KOPT-K1 (cell line): ENCODE measurements around the gene CASR.

ENCODE experiments used
- H3K27ac ChIP-seq: fragments of 200-600 bp; sonication (generic); 2 replicates; pipeline ENCODE4 v1.5.1; 2016; ENCODE audit warnings: antibody characterized with exemption, mild to moderate bottlenecking, low read depth, low read length; ENCODE audit not compliant: poor library complexity, severe bottlenecking
- H3K36me3 ChIP-seq: fragments of 200-600 bp; sonication (generic); 2 replicates; pipeline ENCODE4 v1.5.1; 2017; ENCODE audit warnings: antibody characterized with exemption, mild to moderate bottlenecking, low read length, moderate library complexity; ENCODE audit not compliant: insufficient read depth
- H3K9me3 ChIP-seq: fragments of 200-600 bp; sonication (generic); 2 replicates; pipeline ENCODE4 v1.5.1; 2017; ENCODE audit warnings: antibody characterized with exemption, low read length, mild to moderate bottlenecking; ENCODE audit not compliant: insufficient read depth, poor library complexity, severe bottlenecking

CASR gene

DNA sequence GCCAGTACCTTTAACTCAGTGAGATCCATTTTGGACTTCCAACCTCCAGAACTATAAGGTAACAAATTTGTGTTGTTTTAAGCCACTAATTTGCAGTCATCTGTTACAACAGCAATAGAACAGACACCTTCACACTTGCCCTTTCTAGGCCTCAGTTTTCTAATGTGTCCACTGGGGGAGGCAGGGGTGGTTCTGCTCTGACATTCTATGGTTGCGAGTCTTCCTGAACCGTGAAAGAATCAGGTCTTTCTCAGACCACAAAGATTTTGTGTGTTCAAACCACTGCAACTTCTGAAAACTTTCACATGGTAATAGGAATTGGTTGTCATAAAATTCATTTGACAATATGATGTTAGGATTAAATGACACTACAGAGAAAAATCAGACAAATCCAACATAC is 114.8 kb downstream of the CASR start:
- no peaks in the 10 kb centered on the region for H3K36me3 ChIP-seq
- H3K27ac ChIP-seq, result no peak overlapping the region
- H3K9me3 ChIP-seq, result no peaks in the 10 kb centered on the region

GRCh38 chr3:122299215-122299614 is 115.7 kb downstream of the CASR start:
- Histone ChIP-seq H3K9me3 (no peaks in the 10 kb centered on the region), H3K36me3 (no peaks in the 10 kb centered on the region), H3K27ac (no peak overlapping the region)

DNA sequence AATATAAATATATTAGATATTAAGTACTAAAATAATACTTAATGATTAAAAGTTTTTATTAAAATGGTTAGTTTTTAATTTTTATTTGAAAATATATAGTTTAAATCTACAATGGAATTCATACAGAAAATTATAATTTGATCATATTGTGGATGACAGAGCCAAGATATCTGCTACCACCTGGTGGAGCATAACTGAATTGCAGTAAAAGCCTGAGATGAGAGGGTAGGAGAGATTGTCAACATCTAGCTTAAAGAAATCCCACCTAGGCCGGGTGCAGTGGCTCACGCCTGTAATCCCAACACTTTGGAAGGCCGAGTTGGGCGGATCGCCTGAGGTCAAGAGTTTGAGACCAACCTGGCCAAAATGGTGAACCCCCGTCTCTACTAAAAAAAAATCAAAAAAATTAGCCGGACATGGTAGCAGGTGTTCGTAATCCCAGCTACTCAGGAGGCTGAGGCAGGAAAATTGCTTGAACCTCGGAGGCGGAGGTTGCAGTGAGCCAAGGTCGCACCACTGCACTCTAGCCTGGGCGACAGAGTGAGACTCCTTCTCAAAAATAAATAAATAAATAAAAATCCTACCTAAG is 116.5 kb downstream of the CASR start:
- Histone ChIP-seq H3K27ac (no peak overlapping the region), H3K9me3 (no peaks in the 10 kb centered on the region), H3K36me3 (no peaks in the 10 kb centered on the region)

DNA sequence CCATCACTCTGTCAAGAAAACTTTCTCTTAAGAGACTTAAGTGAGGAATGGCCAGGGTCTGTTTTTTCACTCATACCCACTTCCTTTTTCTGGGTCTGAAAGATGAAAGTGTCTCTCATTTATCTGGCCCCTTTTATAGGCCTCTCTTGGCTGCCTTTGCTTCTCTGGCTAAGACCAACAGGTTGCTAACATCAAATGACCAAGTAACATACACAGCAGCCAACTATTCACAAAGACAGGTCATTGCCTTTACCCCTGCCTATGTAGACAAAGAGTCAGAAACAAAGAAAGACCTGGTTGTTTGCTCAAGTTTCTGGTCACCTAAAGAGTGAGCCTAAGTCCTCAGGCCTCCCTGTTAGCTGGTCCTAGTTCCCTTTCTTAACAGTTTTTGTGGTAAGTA is 117.6 kb downstream of the CASR start:
- Histone ChIP-seq H3K27ac (no peak overlapping the region), H3K9me3 (no peaks in the 10 kb centered on the region), H3K36me3 (no peaks in the 10 kb centered on the region)

- Histone ChIP-seq H3K9me3 (no peaks in the 10 kb centered on the region), H3K27ac (no peak overlapping the region), H3K36me3 (no peaks in the 10 kb centered on the region)
These were observed 122.6 kb downstream of the CASR start for GRCh38 chr3:122305818-122306621.

- Histone ChIP-seq H3K27ac (no peak overlapping the region), H3K9me3 (no peaks in the 10 kb centered on the region), H3K36me3 (no peaks in the 10 kb centered on the region)
These were observed 123.1 kb downstream of the CASR start for GRCh38 chr3:122306622-122306953.

GRCh38 chr3:122307094-122307687 is 123.7 kb downstream of the CASR start:
- H3K9me3 ChIP-seq, result no peaks in the 10 kb centered on the region
- H3K36me3 ChIP-seq, result no peaks in the 10 kb centered on the region
- H3K27ac ChIP-seq, result no peak overlapping the region

DNA sequence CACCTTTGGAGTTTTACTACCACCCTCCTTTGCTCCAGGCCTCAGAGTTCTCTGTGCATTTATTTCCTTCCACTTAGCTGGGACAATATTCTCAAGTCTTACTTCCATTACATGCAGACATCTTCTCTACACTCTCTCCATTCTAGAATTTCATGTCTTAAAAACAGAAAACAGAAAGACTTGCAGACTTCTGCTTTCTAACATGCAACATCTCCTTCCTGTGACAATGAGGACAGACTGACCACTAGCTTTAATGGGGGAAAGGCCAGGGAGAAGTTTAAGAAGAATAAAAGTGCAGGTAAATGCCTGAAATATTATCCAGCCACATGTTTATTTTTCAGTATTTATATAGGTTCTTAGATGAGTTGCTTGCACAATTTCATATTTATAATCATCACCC is 124.5 kb downstream of the CASR start:
- Histone ChIP-seq H3K27ac (no peak overlapping the region), H3K36me3 (no peaks in the 10 kb centered on the region), H3K9me3 (no peaks in the 10 kb centered on the region)

GRCh38 chr3:122310361-122310760 is 126.9 kb downstream of the CASR start:
- Histone ChIP-seq H3K27ac (no peak overlapping the region), H3K36me3 (no peaks in the 10 kb centered on the region), H3K9me3 (no peaks in the 10 kb centered on the region)

DNA sequence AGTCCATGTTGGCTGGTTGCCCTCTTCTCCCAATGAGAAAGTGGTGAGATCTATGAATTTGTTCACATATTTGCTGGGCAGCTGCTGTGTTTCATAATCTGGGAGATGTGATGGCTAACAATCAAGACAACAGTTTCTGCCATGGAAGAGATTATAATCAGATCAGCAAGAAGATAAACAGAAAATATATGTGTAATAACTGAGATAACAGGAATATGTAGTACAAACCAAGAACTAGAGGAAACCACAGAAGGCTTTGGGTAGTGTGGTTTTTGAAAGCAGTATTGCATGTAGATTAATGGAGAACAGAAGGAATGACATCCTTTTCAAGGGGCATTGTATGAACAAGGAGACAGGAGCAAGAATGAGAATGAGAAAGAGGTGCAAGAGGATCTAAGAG is 129.4 kb downstream of the CASR start:
- Histone ChIP-seq H3K9me3 (no peaks in the 10 kb centered on the region), H3K36me3 (no peaks in the 10 kb centered on the region), H3K27ac (no peak overlapping the region)

- H3K27ac ChIP-seq, result no peak overlapping the region
- H3K9me3 ChIP-seq, result no peaks in the 10 kb centered on the region
- no peaks in the 10 kb centered on the region for H3K36me3 ChIP-seq
These were observed 129.8 kb downstream of the CASR start for GRCh38 chr3:122313281-122313680.

GRCh38 chr3:122314228-122314876 is 130.9 kb downstream of the CASR start:
- H3K36me3 ChIP-seq, result no peaks in the 10 kb centered on the region

GRCh38 chr3:122315619-122316018 is 132.2 kb downstream of the CASR start:
- H3K36me3 ChIP-seq, result no peaks in the 10 kb centered on the region
- no peak overlapping the region for H3K27ac ChIP-seq
- H3K9me3 ChIP-seq, result peaks cover 22% of the 10 kb centered on the region

More at GRCh38 chr3:122314228-122314876, 130.9 kb downstream of the CASR start:
- H3K9me3 ChIP-seq, result peaks cover 10% of the 10 kb centered on the region
- no peak overlapping the region for H3K27ac ChIP-seq

- peaks cover 23% of the 10 kb centered on the region for H3K9me3 ChIP-seq
- H3K27ac ChIP-seq, result no peak overlapping the region
- H3K36me3 ChIP-seq, result no peaks in the 10 kb centered on the region
These were observed 132.9 kb downstream of the CASR start for GRCh38 chr3:122316368-122316767.

DNA sequence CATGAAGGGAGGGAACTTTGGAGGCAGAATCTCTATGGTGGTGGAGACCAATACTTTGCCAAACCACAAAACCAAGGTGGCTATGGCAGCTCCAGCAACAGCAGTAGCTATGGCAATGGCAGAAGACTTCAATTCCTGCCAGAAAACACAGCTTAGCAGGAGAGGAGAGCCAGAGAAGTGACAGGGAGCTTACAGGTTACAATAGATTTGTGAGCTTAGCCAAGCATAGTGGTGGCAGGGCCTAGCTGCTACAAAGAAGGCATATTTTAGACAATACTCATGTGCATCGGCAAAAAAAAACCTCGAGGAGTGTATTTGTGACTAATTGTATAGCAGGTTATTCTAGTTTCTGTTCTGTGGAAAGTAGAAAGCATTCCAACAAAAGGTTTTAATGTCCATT is 135.2 kb downstream of the CASR start:
- Histone ChIP-seq H3K36me3 (no peaks in the 10 kb centered on the region), H3K27ac (no peak overlapping the region), H3K9me3 (peaks cover 23% of the 10 kb centered on the region)
